ENCODE results near the gene ADPRH. TPM values are rescaled to one million over a fixed set of nuclear protein-coding genes. Genes with fewer than 3 reads are reported as not detected.

ADPRH gene
- polyA plus RNA-seq, 2 of the 4 experiments (the other 2 are of a cell fraction): 3.7 to 3.8 TPM

DNA sequence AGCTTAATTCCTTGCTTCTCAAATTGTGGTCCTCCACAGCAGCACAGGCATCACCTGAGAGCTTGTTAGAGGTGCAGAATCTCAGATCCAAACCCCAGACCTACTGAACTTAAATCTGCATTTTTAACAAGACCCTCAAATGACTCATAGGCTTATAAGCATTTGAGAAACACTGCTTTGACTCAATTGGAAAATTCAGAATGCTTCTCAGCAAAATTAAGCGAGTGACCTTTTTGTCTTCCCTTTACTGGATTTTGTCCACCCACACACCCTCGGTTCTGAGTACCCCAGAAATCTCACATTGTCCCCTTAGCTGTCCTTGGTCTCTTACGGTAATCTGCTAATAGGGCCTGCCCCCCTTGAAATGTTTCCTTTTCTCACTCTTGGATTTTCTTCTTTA, 37.7 kb upstream of the ADPRH start:
- no peak for DNase-seq (ENCODE audit: low read depth in 1 of 2, low spot score in 1 of 2)
- no peak for TF ChIP-seq RNF2 (IDR thresholded peaks at IDR 0.05; ENCODE audit: borderline replicate concordance, low read depth)
- TF ChIP-seq, protein P1, sequence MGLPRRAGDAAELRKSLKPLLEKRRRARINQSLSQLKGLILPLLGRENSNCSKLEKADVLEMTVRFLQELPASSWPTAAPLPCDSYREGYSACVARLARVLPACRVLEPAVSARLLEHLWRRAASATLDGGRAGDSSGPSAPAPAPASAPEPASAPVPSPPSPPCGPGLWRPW (IDR thresholded peaks at IDR 0.05): no peak
- TF ChIP-seq EP300 (IDR thresholded peaks at IDR 0.05): no peak
- TF ChIP-seq JUN (IDR thresholded peaks at IDR 0.05): no peak
- no peak for TF ChIP-seq MAZ (IDR thresholded peaks at IDR 0.05; ENCODE audit: borderline replicate concordance, low read depth, low read length)
- no peak for TF ChIP-seq SMC3 (IDR thresholded peaks at IDR 0.05)
- no peak for TF ChIP-seq CBX2 (IDR thresholded peaks at IDR 0.05; ENCODE audit: borderline replicate concordance, low read depth)
- no peak for TF ChIP-seq TP53 (CRISPR knock-in tag; IDR thresholded peaks at IDR 0.05)
- no peak for TF ChIP-seq KDM5A (IDR thresholded peaks at IDR 0.05)
- TF ChIP-seq, protein P2, sequence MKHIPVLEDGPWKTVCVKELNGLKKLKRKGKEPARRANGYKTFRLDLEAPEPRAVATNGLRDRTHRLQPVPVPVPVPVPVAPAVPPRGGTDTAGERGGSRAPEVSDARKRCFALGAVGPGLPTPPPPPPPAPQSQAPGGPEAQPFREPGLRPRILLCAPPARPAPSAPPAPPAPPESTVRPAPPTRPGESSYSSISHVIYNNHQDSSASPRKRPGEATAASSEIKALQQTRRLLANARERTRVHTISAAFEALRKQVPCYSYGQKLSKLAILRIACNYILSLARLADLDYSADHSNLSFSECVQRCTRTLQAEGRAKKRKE (CRISPR knock-in tag; IDR thresholded peaks at IDR 0.05; ENCODE audit: low read depth): no peak
- TF ChIP-seq RFX5 (IDR thresholded peaks at IDR 0.05): no peak
- TF ChIP-seq RCOR1 (IDR thresholded peaks at IDR 0.05; ENCODE audit: low read depth, low read length): no peak
- TF ChIP-seq, protein P3, sequence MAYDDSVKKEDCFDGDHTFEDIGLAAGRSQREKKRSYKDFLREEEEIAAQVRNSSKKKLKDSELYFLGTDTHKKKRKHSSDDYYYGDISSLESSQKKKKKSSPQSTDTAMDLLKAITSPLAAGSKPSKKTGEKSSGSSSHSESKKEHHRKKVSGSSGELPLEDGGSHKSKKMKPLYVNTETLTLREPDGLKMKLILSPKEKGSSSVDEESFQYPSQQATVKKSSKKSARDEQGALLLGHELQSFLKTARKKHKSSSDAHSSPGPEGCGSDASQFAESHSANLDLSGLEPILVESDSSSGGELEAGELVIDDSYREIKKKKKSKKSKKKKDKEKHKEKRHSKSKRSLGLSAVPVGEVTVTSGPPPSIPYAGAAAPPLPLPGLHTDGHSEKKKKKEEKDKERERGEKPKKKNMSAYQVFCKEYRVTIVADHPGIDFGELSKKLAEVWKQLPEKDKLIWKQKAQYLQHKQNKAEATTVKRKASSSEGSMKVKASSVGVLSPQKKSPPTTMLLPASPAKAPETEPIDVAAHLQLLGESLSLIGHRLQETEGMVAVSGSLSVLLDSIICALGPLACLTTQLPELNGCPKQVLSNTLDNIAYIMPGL (CRISPR knock-in tag; IDR thresholded peaks at IDR 0.05; ENCODE audit: borderline replicate concordance): no peak
- no peak for TF ChIP-seq ZFP36 (IDR thresholded peaks at IDR 0.05; ENCODE audit: borderline replicate concordance, partially characterized antibody)
- H3K4me1 ChIP-seq: no peaks in the 10 kb centered on the region
- H3K27ac ChIP-seq: no peak overlapping the region
- 0 out of 3 replicates have a peak, but pooled peaks cover 3% of the 10 kb centered on the region for H3K9me3 ChIP-seq
- no peak overlapping the region for H3K4me3 ChIP-seq
- ChIA-PET CTCF (interaction anchor here (2.3 kb wide), 1 partner anchor 18 kb away, joined by 7 read pairs; the partner anchor contains the start of gene CD80), POLR2A (no interaction called here)
- ATAC-seq: no peak
- WGBS (ENCODE audit: missing lambda C conversion rate): 55% methylated on average over 3 of the region's 3 CpGs
- no peak for FAIRE-seq
- H3K4me2 ChIP-seq: no peak overlapping the region

DNA sequence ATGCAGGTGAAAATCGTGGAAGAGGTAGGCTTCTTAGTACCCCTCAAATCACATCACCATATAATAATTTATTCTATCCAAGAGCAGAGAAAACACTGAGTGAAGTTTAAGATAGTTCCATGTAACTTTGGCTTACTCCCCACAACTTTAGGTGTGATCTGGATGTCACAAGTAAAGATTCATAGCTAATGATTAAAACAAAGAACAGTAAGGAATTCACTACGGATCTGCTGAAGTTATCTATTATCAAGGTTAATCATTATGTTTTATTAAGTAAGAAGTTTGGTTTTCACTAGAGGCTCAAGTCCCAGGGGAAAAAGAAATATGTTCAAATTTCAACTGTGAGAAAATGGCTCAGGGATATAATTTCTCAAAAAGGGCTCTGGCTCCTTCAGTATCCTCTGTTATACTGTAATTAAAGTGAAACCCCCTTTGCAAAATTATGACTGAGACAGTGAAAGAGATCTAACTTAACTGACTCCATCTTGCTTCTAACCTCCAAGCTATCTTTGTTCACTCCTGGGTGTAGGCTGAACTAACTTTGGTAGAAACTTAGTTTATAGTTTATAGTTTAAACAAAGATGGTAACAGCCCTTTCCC, 37.0 kb upstream of the ADPRH start:
- POLR2A ChIA-PET: no interaction called here
- Histone ChIP-seq H3K4me2 (no peak overlapping the region), H3K27ac (no peak overlapping the region), H3K4me1 (no peaks in the 10 kb centered on the region), H3K9me3 (0 out of 3 replicates have a peak, but pooled peaks cover 3% of the 10 kb centered on the region), H3K4me3 (no peak overlapping the region)
- ATAC-seq (no peak), DNase-seq (ENCODE audit: low read depth in 1 of 2, low spot score in 1 of 2) (no peak), FAIRE-seq (no peak)
- TF ChIP-seq, protein P4, sequence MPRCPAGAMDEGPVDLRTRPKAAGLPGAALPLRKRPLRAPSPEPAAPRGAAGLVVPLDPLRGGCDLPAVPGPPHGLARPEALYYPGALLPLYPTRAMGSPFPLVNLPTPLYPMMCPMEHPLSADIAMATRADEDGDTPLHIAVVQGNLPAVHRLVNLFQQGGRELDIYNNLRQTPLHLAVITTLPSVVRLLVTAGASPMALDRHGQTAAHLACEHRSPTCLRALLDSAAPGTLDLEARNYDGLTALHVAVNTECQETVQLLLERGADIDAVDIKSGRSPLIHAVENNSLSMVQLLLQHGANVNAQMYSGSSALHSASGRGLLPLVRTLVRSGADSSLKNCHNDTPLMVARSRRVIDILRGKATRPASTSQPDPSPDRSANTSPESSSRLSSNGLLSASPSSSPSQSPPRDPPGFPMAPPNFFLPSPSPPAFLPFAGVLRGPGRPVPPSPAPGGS (IDR thresholded peaks at IDR 0.05): no peak
- TF ChIP-seq HDAC2 (IDR thresholded peaks at IDR 0.05) (no peak), CHD4 (IDR thresholded peaks at IDR 0.05; ENCODE audit: borderline replicate concordance) (no peak), HOXB13 (CRISPR knock-in tag; IDR thresholded peaks at IDR 0.05; ENCODE audit: low read depth) (no peak), CBX8 (IDR thresholded peaks at IDR 0.05) (no peak), NPAS2 (CRISPR knock-in tag; IDR thresholded peaks at IDR 0.05; ENCODE audit: borderline replicate concordance) (no peak), JUN (IDR thresholded peaks at IDR 0.05) (no peak), POLR2AphosphoS2 (conservative IDR thresholded peaks at IDR 0.05; ENCODE audit: low read length) (no peak), POLR2A (IDR thresholded peaks at IDR 0.05; ENCODE audit: low read length) (no peak)
- TF ChIP-seq, protein P5, sequence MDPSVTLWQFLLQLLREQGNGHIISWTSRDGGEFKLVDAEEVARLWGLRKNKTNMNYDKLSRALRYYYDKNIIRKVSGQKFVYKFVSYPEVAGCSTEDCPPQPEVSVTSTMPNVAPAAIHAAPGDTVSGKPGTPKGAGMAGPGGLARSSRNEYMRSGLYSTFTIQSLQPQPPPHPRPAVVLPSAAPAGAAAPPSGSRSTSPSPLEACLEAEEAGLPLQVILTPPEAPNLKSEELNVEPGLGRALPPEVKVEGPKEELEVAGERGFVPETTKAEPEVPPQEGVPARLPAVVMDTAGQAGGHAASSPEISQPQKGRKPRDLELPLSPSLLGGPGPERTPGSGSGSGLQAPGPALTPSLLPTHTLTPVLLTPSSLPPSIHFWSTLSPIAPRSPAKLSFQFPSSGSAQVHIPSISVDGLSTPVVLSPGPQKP (IDR thresholded peaks at IDR 0.05; ENCODE audit: low read depth, low read length): no peak
- TF ChIP-seq, protein P6, sequence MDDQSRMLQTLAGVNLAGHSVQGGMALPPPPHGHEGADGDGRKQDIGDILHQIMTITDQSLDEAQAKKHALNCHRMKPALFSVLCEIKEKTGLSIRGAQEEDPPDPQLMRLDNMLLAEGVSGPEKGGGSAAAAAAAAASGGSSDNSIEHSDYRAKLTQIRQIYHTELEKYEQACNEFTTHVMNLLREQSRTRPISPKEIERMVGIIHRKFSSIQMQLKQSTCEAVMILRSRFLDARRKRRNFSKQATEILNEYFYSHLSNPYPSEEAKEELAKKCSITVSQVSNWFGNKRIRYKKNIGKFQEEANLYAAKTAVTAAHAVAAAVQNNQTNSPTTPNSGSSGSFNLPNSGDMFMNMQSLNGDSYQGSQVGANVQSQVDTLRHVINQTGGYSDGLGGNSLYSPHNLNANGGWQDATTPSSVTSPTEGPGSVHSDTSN (IDR thresholded peaks at IDR 0.05): no peak
- TF ChIP-seq, protein P7, sequence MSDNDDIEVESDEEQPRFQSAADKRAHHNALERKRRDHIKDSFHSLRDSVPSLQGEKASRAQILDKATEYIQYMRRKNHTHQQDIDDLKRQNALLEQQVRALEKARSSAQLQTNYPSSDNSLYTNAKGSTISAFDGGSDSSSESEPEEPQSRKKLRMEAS (IDR thresholded peaks at IDR 0.05): no peak
- WGBS (ENCODE audit: missing lambda C conversion rate): 3% methylated on average over 2 of the region's 2 CpGs
- CTCF ChIA-PET: no interaction called here

Measured in A549 (cell line).